IMR-90 (cell line): ENCODE measurements around the gene SEMA5A.

Experiments
- CEBPB ChIP-seq: IDR thresholded peaks from 2 replicates; pipeline ENCODE4 v1.6.1; 2012; ENCODE audit warnings: low read depth, low read length, improper control_type of control experiment
- CTCF ChIP-seq: conservative IDR thresholded peaks from 2 replicates; pipeline ENCODE4 v1.5.1; 2012; ENCODE audit warnings: mild to moderate bottlenecking, low read depth, low read length, improper control_type of control experiment
- ELK1 ChIP-seq: fragments of 150-350 bp; IDR thresholded peaks from 2 replicates; pipeline ENCODE4 v1.6.1; 2016; ENCODE audit warnings: low read depth, mild to moderate bottlenecking, low read length, moderate library complexity, borderline replicate concordance
- POLR2A ChIP-seq: IDR thresholded peaks from 2 replicates; pipeline ENCODE4 v1.6.1; 2012; ENCODE audit warnings: mild to moderate bottlenecking, low read depth, low read length
- RAD21 ChIP-seq: IDR thresholded peaks from 2 replicates; pipeline ENCODE4 v1.6.1; 2012; ENCODE audit warnings: low read length, improper control_type of control experiment
- RCOR1 ChIP-seq: IDR thresholded peaks from 2 replicates; pipeline ENCODE4 v1.6.1; 2012; ENCODE audit warnings: mild to moderate bottlenecking, low read length, improper control_type of control experiment; ENCODE audit not compliant: insufficient replicate concordance

GRCh38 chr5:9430306-9430705, 115.6 kb downstream of the SEMA5A start:
- no peak for TF ChIP-seq CTCF
- TF ChIP-seq ELK1: no peak
- TF ChIP-seq POLR2A: no peak
- no peak for TF ChIP-seq RAD21
- no peak for TF ChIP-seq CEBPB
- no peak for TF ChIP-seq RCOR1
